Smooth muscle cell (in vitro differentiated cells): ENCODE results near the gene SERTM1. TPM values are rescaled to one million over a fixed set of nuclear protein-coding genes. Genes with fewer than 3 reads are reported as not detected.

Source experiments
- DNase-seq: peaks from one replicate; lab custom pipeline; 2025; ENCODE audit not compliant: unreplicated experiment; lab: John Stamatoyannopoulos, UW
- H2AFZ ChIP-seq: fragments of 200-600 bp; sonication (generic); 2 replicates; pipeline ENCODE4 v1.6.0; 2016; ENCODE audit warnings: antibody characterized with exemption, low read depth, mild to moderate bottlenecking
- H3F3A ChIP-seq: fragments of 200-600 bp; sonication (generic); 2 replicates; pipeline ENCODE4 v1.6.0; 2017; ENCODE audit warnings: antibody characterized with exemption, low read depth
- H3K27ac ChIP-seq: fragments of 200-600 bp; sonication (generic); 2 replicates; pipeline ENCODE4 v1.5.1; 2016; ENCODE audit warnings: low read depth, mild to moderate bottlenecking
- H3K27me3 ChIP-seq: fragments of 200-600 bp; sonication (generic); 2 replicates; pipeline ENCODE4 v1.6.1; 2016; ENCODE audit warnings: low read depth, mild to moderate bottlenecking
- H3K36me3 ChIP-seq: fragments of 200-600 bp; sonication (generic); 2 replicates; pipeline ENCODE4 v1.5.1; 2016; ENCODE audit warnings: low read depth
- H3K4me1 ChIP-seq: fragments of 200-600 bp; sonication (generic); 2 replicates; pipeline ENCODE4 v1.5.1; 2016; ENCODE audit warnings: low read depth
- H3K4me2 ChIP-seq: fragments of 200-600 bp; sonication (generic); 2 replicates; pipeline ENCODE4 v1.6.0; 2016; ENCODE audit warnings: mild to moderate bottlenecking
- H3K4me3 ChIP-seq: fragments of 200-600 bp; sonication (generic); 2 replicates; pipeline ENCODE4 v1.5.1; 2016; ENCODE audit warnings: mild to moderate bottlenecking
- H3K79me2 ChIP-seq: fragments of 200-600 bp; sonication (generic); 2 replicates; pipeline ENCODE4 v1.6.0; 2016; ENCODE audit warnings: low read depth, mild to moderate bottlenecking
- H3K9ac ChIP-seq: fragments of 200-600 bp; sonication (generic); 2 replicates; pipeline ENCODE4 v1.6.0; 2016; ENCODE audit warnings: low read depth
- H3K9me3 ChIP-seq: fragments of 200-600 bp; sonication (generic); replicated peaks from 2 replicates; pipeline ENCODE4 v1.5.1; 2016; ENCODE audit warnings: low read depth
- H4K20me1 ChIP-seq: fragments of 200-600 bp; sonication (generic); 2 replicates; pipeline ENCODE4 v1.6.0; 2016; ENCODE audit warnings: low read depth
- WGBS: methylation state at CpG from one replicate; pipeline ENCODE4 v1.1.7; 2016; ENCODE audit warnings: low lambda C conversion rate; 5-methylcytosine and 5-hydroxymethylcytosine counted together
- polyA plus RNA-seq: library from polyadenylated mRNA; unstranded; fragments of >200 nt; fragmentation: Nextera tagmentation; extraction: Ambion mirVana; gene quantifications from 2 replicates; pipeline ENCODE4 v1.2.1, GENCODE V29; 2016
- total RNA-seq: library from RNA; depleted of rRNA; stranded (reverse); fragments of >200 nt; gene quantifications from 2 replicates; pipeline ENCODE4 v1.2.3, GENCODE V29; 2014
- TF ChIP-seq, protein P1 (sequence below): fragments of 200-600 bp; sonication (generic); IDR thresholded peaks from 2 replicates; pipeline ENCODE4 v1.5.1; 2017; ENCODE audit warnings: borderline replicate concordance, mild to moderate bottlenecking, antibody characterized with exemption; ENCODE audit not compliant: insufficient read depth, poor library complexity, severe bottlenecking

SERTM1 gene
- total and polyA plus RNA-seq, 2 experiments from 2014 or later, result not detected

DNA sequence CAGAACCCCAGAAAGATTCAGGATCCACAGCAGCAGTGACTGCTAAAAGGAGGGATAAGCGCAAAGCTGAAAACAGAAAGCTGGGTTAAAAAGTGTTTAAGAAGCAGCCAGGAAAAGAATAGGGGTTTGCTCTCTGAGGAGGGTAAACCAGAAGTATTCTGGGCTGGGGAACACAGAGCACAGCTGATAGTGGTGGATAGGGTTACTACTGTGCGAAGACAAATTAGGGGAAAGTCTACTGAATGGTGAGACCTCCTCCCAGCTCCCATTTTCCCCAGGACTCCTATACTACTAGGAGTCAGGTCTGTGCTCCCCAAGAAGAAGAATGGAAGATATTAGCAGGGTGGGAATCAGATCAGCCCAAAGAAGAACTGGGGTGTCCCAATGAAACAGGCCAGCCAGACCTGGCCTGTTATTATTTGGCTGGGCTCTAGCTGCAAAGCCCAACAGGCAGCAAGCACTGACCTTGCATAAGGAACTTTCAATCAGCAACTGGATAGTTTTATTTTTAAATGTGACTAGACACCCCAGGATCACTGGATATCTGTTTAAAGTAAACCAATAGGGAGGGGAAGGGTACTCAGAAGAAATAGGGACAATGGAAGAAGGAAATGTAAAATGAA lies 43.5 kb upstream of the SERTM1 start:
- no peaks in the 10 kb centered on the region for H3K4me1 ChIP-seq
- no peaks in the 10 kb centered on the region for H3K79me2 ChIP-seq
- H3F3A ChIP-seq, result no peaks in the 10 kb centered on the region
- H3K36me3 ChIP-seq, result no peaks in the 10 kb centered on the region
- no peak for DNase-seq
- H3K27me3 ChIP-seq, result no peaks in the 10 kb centered on the region
- no peak overlapping the region for H3K27ac ChIP-seq
- TF ChIP-seq, protein P1, sequence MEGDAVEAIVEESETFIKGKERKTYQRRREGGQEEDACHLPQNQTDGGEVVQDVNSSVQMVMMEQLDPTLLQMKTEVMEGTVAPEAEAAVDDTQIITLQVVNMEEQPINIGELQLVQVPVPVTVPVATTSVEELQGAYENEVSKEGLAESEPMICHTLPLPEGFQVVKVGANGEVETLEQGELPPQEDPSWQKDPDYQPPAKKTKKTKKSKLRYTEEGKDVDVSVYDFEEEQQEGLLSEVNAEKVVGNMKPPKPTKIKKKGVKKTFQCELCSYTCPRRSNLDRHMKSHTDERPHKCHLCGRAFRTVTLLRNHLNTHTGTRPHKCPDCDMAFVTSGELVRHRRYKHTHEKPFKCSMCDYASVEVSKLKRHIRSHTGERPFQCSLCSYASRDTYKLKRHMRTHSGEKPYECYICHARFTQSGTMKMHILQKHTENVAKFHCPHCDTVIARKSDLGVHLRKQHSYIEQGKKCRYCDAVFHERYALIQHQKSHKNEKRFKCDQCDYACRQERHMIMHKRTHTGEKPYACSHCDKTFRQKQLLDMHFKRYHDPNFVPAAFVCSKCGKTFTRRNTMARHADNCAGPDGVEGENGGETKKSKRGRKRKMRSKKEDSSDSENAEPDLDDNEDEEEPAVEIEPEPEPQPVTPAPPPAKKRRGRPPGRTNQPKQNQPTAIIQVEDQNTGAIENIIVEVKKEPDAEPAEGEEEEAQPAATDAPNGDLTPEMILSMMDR, result no peak
- H3K9me3 ChIP-seq, result no peaks in the 10 kb centered on the region
- H3K4me2 ChIP-seq, result no peak overlapping the region
- peak overlapping the region; percentile 58 for H2AFZ ChIP-seq
- WGBS, result 57% methylated on average over 2 of the region's 2 CpGs
- no peak overlapping the region for H3K4me3 ChIP-seq
- H3K9ac ChIP-seq, result no peak overlapping the region
- no peaks in the 10 kb centered on the region for H4K20me1 ChIP-seq

DNA sequence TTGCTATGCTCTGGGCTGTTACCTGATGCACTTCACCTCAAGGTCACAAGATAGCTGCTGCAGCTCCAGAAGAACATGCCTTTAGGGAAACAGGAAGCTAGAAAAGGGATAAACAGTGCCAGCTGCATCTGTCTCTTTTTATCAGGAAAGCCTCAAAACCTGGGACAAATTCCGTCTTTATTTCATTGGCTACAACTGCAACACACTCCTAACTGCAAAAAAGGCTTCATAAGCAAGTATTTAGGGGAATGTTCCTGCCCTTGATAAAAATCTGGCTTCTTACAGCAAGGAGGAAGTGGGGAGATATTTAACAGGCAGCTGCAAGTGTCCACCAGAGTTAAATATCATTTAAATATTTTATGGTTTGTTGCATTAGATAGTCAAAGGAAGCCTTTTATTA lies 34.2 kb upstream of the SERTM1 start:
- Histone ChIP-seq H3K27ac (no peak overlapping the region), H3F3A (no peaks in the 10 kb centered on the region), H3K4me1 (no peaks in the 10 kb centered on the region), H3K9me3 (no peaks in the 10 kb centered on the region), H3K9ac (no peak overlapping the region), H3K4me3 (no peak overlapping the region), H4K20me1 (no peaks in the 10 kb centered on the region), H3K79me2 (no peaks in the 10 kb centered on the region), H3K36me3 (no peaks in the 10 kb centered on the region), H3K27me3 (no peaks in the 10 kb centered on the region), H3K4me2 (no peak overlapping the region), H2AFZ (no peak overlapping the region)
- TF ChIP-seq, protein P1, result no peak
- no peak for DNase-seq
- WGBS, result 37% methylated on average over 1 of the region's 1 CpG

DNA sequence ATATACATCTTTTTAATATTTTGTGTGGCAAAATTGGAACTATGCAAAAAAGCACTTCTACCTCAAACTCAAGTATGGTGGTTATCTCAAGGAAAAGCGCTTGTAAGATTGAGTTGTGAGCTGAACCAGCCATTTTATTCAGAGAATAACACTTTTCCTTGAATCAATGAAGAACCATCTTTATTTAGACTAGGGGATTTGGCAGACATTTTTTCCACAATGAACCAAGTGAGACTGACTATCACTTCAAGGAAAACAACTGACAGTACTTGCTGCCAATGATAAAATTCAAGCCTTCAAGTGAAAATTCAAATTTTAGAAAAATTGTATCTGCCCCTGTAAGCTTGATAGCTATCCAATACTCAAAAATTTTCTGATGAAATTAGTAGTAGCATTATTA lies 23.2 kb upstream of the SERTM1 start:
- DNase-seq, result no peak
- no peaks in the 10 kb centered on the region for H3K79me2 ChIP-seq
- 94% methylated on average over 1 of the region's 1 CpG for WGBS

More for the DNA sequence above, 23.2 kb upstream of the SERTM1 start:
- no peaks in the 10 kb centered on the region for H3K4me1 ChIP-seq
- H3K36me3 ChIP-seq, result no peaks in the 10 kb centered on the region
- H3K27ac ChIP-seq, result no peak overlapping the region
- H4K20me1 ChIP-seq, result no peaks in the 10 kb centered on the region
- H3K9me3 ChIP-seq, result no peaks in the 10 kb centered on the region
- no peak overlapping the region for H3K4me2 ChIP-seq
- no peak overlapping the region for H3K9ac ChIP-seq
- H3F3A ChIP-seq, result no peaks in the 10 kb centered on the region
- H3K27me3 ChIP-seq, result no peaks in the 10 kb centered on the region
- TF ChIP-seq, protein P1, result no peak
- H3K4me3 ChIP-seq, result no peak overlapping the region
- H2AFZ ChIP-seq, result no peak overlapping the region
